GM23338 (cell line): ENCODE measurements around the gene BTN2A1. TPM values are rescaled to one million over a fixed set of nuclear protein-coding genes. Genes with fewer than 3 reads are reported as not detected.

Experiments
- ATAC-seq: fragments of 200-7000 bp; cut with Tn5 transposase; 3 replicates; pipeline ENCODE4 v1.9.1; 2020
- DNase-seq: peaks from one replicate; pipeline ENCODE4 v3.0.0-alpha.2; 2015; ENCODE audit warnings: low spot score
- H2AFZ ChIP-seq: fragments of 200-600 bp; sonication (generic); 2 replicates; pipeline ENCODE4 v1.8.0; 2016; ENCODE audit warnings: antibody characterized with exemption, mild to moderate bottlenecking, moderate library complexity
- H3F3A ChIP-seq: fragments of 200-600 bp; sonication (generic); replicated peaks from 2 replicates; pipeline ENCODE4 v1.8.0; 2017; ENCODE audit warnings: antibody characterized with exemption, mixed run types, low read depth
- H3K27ac ChIP-seq: fragments of 200-600 bp; sonication (generic); 2 replicates; pipeline ENCODE4 v1.6.1; 2016; ENCODE audit warnings: low read depth
- H3K27me3 ChIP-seq: fragments of 200-600 bp; sonication (generic); 2 replicates; pipeline ENCODE4 v1.8.0; 2016; ENCODE audit warnings: mild to moderate bottlenecking, mixed run types, moderate library complexity; ENCODE audit not compliant: insufficient read depth
- H3K36me3 ChIP-seq: fragments of 200-600 bp; sonication (generic); 2 replicates; pipeline ENCODE4 v1.8.0; 2016; ENCODE audit warnings: mild to moderate bottlenecking; ENCODE audit not compliant: insufficient read depth
- H3K4me1 ChIP-seq: fragments of 200-600 bp; sonication (generic); 2 replicates; pipeline ENCODE4 v1.8.0; 2016; ENCODE audit warnings: mild to moderate bottlenecking, moderate library complexity; ENCODE audit not compliant: insufficient read depth
- H3K4me2 ChIP-seq: fragments of 200-600 bp; sonication (generic); 2 replicates; pipeline ENCODE4 v1.7.1; 2017; ENCODE audit warnings: mixed run types
- H3K4me3 ChIP-seq: fragments of 200-600 bp; sonication (generic); 2 replicates; pipeline ENCODE4 v1.6.1; 2016; ENCODE audit warnings: mixed run types
- H3K79me2 ChIP-seq: fragments of 200-600 bp; sonication (generic); replicated peaks from 2 replicates; pipeline ENCODE4 v1.8.0; 2017; ENCODE audit warnings: mild to moderate bottlenecking; ENCODE audit not compliant: insufficient read depth
- H3K9me2 ChIP-seq: fragments of 200-600 bp; sonication (generic); 2 replicates; pipeline ENCODE4 v1.8.0; 2017; ENCODE audit not compliant: insufficient read depth
- H4K20me1 ChIP-seq: fragments of 200-600 bp; sonication (generic); replicated peaks from 2 replicates; pipeline ENCODE4 v1.8.0; 2017; ENCODE audit warnings: mild to moderate bottlenecking; ENCODE audit not compliant: insufficient read depth
- H3K27ac Mint-ChIP-seq: 2 replicates; pipeline ENCODE4 v1.8.0; 2020; ENCODE audit warnings: inconsistent platforms, mild to moderate bottlenecking, moderate library complexity, mixed read lengths
- H3K27me3 Mint-ChIP-seq: 3 replicates; pipeline ENCODE4 v1.8.0; 2022; ENCODE audit warnings: low read depth, mild to moderate bottlenecking, moderate library complexity, mixed read lengths, inconsistent platforms; ENCODE audit not compliant: insufficient read depth, poor library complexity
- H3K36me3 Mint-ChIP-seq: 3 replicates; pipeline ENCODE4 v1.8.0; 2021; ENCODE audit warnings: low read depth, mild to moderate bottlenecking, inconsistent platforms, moderate library complexity, mixed read lengths
- H3K4me1 Mint-ChIP-seq: 3 replicates; pipeline ENCODE4 v1.8.0; 2020; ENCODE audit warnings: mild to moderate bottlenecking, inconsistent platforms, mixed read lengths
- H3K4me3 Mint-ChIP-seq: 3 replicates; pipeline ENCODE4 v1.8.0; 2021; ENCODE audit warnings: moderate library complexity, mild to moderate bottlenecking, inconsistent platforms, mixed read lengths
- H3K9me3 Mint-ChIP-seq: 3 replicates; pipeline ENCODE4 v1.8.0; 2020; ENCODE audit warnings: moderate library complexity, mild to moderate bottlenecking, inconsistent platforms, mixed read lengths
- CREB1 ChIP-seq: fragments of 250-450 bp; sonication (Bioruptor Pico); IDR thresholded peaks from 2 replicates; pipeline ENCODE4 v1.5.0; 2020; ENCODE audit warnings: low read depth, mild to moderate bottlenecking, moderate library complexity
- EZH2 ChIP-seq: fragments of 200-600 bp; sonication (generic); IDR thresholded peaks from one replicate; pipeline ENCODE4 v1.8.0; 2017; ENCODE audit warnings: antibody characterized with exemption, mild to moderate bottlenecking, low read depth; ENCODE audit not compliant: unreplicated experiment
- EZH2phosphoT487 ChIP-seq: fragments of 200-600 bp; sonication (generic); IDR thresholded peaks from one replicate; pipeline ENCODE4 v1.8.1; 2018; ENCODE audit warnings: antibody characterized with exemption; ENCODE audit not compliant: unreplicated experiment
- JUNB ChIP-seq: IDR thresholded peaks from one replicate; pipeline ENCODE4 v1.6.1; 2016; ENCODE audit warnings: antibody characterized with exemption; ENCODE audit not compliant: unreplicated experiment
- NANOG ChIP-seq: IDR thresholded peaks from 2 replicates; pipeline ENCODE4 v1.6.1; 2016; ENCODE audit warnings: antibody characterized with exemption, borderline replicate concordance
- POLR2AphosphoS5 ChIP-seq: IDR thresholded peaks from 2 replicates; pipeline ENCODE4 v1.6.1; 2016; ENCODE audit warnings: antibody characterized with exemption, low read depth
- STAT1 ChIP-seq: IDR thresholded peaks from one replicate; pipeline ENCODE4 v1.6.1; 2016; ENCODE audit warnings: antibody characterized with exemption; ENCODE audit not compliant: unreplicated experiment
- ZNF114 ChIP-seq: fragments of 250-450 bp; sonication (Bioruptor Pico); IDR thresholded peaks from 2 replicates; pipeline ENCODE4 v1.5.0; 2020; ENCODE audit warnings: mild to moderate bottlenecking, moderate library complexity
- ZNF331 ChIP-seq: fragments of 250-450 bp; sonication (Bioruptor Pico); IDR thresholded peaks from 2 replicates; pipeline ENCODE4 v1.5.0; 2020; ENCODE audit warnings: low read depth, mild to moderate bottlenecking, moderate library complexity
- polyA plus RNA-seq: library from polyadenylated mRNA; unstranded; fragments of >200 nt; fragmentation: Nextera tagmentation; extraction: Ambion mirVana; gene quantifications from 2 replicates; pipeline ENCODE4 v1.2.1, GENCODE V29; 2016
- total RNA-seq: library from RNA; depleted of rRNA; stranded (reverse); fragments of >200 nt; shearing (Covaris generic); gene quantifications from 2 replicates; pipeline ENCODE4 v1.2.3, GENCODE V29; 2014
- TF ChIP-seq, protein P1 (sequence below): fragments of 250-450 bp; sonication (Bioruptor Pico); IDR thresholded peaks from 2 replicates; pipeline ENCODE4 v1.5.0; 2020; ENCODE audit warnings: mild to moderate bottlenecking, moderate library complexity
- TF ChIP-seq, protein P2 (sequence below), 2 experiments: fragments of 200-600 bp in 1 of 2; sonication (generic) in 1 of 2; conservative IDR thresholded peaks; 2 replicates each; pipeline versions ENCODE4 v1.5.1 to v1.6.1; 2016 to 2017; ENCODE audit warnings: antibody characterized with exemption in 2 of 2, low read depth in 2 of 2, mild to moderate bottlenecking in 2 of 2, moderate library complexity in 1 of 2
- TF ChIP-seq, protein P3 (sequence below): IDR thresholded peaks from 2 replicates; pipeline ENCODE4 v1.6.1; 2016; ENCODE audit warnings: antibody characterized with exemption
- TF ChIP-seq, protein P4 (sequence below): IDR thresholded peaks from one replicate; pipeline ENCODE4 v1.6.1; 2018; ENCODE audit warnings: antibody characterized with exemption; ENCODE audit not compliant: unreplicated experiment

Gene BTN2A1
- total and polyA plus RNA-seq, 2 experiments from 2014 or later = 6.3 to 7.0 TPM

DNA sequence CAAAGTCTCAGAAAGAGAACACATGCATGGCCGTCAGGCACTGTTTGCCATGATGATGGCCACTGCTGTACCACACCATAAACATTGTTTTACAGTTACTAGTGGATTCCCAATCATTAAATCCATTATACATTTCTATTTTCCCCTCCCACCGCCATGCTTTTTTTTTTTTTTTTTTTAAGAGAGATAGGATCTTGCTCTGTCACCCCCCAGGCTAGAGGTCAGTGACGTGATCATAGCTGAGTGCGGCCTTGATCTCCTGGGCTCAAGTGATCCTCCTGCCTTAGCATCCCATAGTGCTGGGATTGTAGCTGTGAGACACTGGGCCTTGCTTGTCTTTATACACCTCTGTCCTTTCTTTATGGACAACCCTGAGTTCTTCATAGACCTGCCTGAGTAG, 21.7 kb upstream of the BTN2A1 start:
- H3K4me3 Mint-ChIP-seq = no peak overlapping the region
- no peak overlapping the region for H3K4me2 ChIP-seq
- peaks cover 4% of the 10 kb centered on the region; the same call in 1 of the 2 replicates for H3K9me2 ChIP-seq
- H3K4me1 Mint-ChIP-seq = no peaks in the 10 kb centered on the region
- H3K79me2 ChIP-seq = no peaks in the 10 kb centered on the region
- no peaks in the 10 kb centered on the region for H4K20me1 ChIP-seq
- peaks cover 3% of the 10 kb centered on the region for H3K27me3 Mint-ChIP-seq
- H3K36me3 ChIP-seq = no peaks in the 10 kb centered on the region
- H3K36me3 Mint-ChIP-seq = peaks cover 39% of the 10 kb centered on the region
- H3F3A ChIP-seq = no peaks in the 10 kb centered on the region
- H3K4me1 ChIP-seq = no peaks in the 10 kb centered on the region
- TF ChIP-seq, protein P1, sequence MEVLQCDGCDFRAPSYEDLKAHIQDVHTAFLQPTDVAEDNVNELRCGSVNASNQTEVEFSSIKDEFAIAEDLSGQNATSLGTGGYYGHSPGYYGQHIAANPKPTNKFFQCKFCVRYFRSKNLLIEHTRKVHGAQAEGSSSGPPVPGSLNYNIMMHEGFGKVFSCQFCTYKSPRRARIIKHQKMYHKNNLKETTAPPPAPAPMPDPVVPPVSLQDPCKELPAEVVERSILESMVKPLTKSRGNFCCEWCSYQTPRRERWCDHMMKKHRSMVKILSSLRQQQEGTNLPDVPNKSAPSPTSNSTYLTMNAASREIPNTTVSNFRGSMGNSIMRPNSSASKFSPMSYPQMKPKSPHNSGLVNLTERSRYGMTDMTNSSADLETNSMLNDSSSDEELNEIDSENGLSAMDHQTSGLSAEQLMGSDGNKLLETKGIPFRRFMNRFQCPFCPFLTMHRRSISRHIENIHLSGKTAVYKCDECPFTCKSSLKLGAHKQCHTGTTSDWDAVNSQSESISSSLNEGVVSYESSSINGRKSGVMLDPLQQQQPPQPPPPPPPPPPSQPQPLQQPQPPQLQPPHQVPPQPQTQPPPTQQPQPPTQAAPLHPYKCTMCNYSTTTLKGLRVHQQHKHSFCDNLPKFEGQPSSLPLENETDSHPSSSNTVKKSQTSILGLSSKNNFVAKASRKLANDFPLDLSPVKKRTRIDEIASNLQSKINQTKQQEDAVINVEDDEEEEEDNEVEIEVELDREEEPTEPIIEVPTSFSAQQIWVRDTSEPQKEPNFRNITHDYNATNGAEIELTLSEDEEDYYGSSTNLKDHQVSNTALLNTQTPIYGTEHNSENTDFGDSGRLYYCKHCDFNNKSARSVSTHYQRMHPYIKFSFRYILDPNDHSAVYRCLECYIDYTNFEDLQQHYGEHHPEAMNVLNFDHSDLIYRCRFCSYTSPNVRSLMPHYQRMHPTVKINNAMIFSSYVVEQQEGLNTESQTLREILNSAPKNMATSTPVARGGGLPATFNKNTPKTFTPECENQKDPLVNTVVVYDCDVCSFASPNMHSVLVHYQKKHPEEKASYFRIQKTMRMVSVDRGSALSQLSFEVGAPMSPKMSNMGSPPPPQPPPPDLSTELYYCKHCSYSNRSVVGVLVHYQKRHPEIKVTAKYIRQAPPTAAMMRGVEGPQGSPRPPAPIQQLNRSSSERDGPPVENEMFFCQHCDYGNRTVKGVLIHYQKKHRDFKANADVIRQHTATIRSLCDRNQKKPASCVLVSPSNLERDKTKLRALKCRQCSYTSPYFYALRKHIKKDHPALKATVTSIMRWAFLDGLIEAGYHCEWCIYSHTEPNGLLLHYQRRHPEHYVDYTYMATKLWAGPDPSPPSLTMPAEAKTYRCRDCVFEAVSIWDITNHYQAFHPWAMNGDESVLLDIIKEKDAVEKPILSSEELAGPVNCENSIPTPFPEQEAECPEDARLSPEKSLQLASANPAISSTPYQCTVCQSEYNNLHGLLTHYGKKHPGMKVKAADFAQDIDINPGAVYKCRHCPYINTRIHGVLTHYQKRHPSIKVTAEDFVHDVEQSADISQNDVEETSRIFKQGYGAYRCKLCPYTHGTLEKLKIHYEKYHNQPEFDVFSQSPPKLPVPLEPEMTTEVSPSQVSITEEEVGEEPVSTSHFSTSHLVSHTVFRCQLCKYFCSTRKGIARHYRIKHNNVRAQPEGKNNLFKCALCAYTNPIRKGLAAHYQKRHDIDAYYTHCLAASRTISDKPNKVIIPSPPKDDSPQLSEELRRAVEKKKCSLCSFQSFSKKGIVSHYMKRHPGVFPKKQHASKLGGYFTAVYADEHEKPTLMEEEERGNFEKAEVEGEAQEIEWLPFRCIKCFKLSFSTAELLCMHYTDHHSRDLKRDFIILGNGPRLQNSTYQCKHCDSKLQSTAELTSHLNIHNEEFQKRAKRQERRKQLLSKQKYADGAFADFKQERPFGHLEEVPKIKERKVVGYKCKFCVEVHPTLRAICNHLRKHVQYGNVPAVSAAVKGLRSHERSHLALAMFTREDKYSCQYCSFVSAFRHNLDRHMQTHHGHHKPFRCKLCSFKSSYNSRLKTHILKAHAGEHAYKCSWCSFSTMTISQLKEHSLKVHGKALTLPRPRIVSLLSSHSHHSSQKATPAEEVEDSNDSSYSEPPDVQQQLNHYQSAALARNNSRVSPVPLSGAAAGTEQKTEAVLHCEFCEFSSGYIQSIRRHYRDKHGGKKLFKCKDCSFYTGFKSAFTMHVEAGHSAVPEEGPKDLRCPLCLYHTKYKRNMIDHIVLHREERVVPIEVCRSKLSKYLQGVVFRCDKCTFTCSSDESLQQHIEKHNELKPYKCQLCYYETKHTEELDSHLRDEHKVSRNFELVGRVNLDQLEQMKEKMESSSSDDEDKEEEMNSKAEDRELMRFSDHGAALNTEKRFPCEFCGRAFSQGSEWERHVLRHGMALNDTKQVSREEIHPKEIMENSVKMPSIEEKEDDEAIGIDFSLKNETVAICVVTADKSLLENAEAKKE (CRISPR knock-in tag) = no peak
- TF ChIP-seq STAT1 (no peak), ZNF331 (CRISPR knock-in tag) (no peak), ZNF114 (no peak), CREB1 (CRISPR knock-in tag) (no peak), JUNB (no peak), POLR2AphosphoS5 (no peak), EZH2phosphoT487 (no peak), EZH2 (no peak), NANOG (no peak)
- TF ChIP-seq, protein P2, sequence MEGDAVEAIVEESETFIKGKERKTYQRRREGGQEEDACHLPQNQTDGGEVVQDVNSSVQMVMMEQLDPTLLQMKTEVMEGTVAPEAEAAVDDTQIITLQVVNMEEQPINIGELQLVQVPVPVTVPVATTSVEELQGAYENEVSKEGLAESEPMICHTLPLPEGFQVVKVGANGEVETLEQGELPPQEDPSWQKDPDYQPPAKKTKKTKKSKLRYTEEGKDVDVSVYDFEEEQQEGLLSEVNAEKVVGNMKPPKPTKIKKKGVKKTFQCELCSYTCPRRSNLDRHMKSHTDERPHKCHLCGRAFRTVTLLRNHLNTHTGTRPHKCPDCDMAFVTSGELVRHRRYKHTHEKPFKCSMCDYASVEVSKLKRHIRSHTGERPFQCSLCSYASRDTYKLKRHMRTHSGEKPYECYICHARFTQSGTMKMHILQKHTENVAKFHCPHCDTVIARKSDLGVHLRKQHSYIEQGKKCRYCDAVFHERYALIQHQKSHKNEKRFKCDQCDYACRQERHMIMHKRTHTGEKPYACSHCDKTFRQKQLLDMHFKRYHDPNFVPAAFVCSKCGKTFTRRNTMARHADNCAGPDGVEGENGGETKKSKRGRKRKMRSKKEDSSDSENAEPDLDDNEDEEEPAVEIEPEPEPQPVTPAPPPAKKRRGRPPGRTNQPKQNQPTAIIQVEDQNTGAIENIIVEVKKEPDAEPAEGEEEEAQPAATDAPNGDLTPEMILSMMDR (conservative IDR thresholded peaks at IDR 0.05; ENCODE audit: low read depth in 2 of 2) = no peak
- TF ChIP-seq, protein P3, sequence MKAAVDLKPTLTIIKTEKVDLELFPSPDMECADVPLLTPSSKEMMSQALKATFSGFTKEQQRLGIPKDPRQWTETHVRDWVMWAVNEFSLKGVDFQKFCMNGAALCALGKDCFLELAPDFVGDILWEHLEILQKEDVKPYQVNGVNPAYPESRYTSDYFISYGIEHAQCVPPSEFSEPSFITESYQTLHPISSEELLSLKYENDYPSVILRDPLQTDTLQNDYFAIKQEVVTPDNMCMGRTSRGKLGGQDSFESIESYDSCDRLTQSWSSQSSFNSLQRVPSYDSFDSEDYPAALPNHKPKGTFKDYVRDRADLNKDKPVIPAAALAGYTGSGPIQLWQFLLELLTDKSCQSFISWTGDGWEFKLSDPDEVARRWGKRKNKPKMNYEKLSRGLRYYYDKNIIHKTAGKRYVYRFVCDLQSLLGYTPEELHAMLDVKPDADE = no peak
- TF ChIP-seq, protein P4, sequence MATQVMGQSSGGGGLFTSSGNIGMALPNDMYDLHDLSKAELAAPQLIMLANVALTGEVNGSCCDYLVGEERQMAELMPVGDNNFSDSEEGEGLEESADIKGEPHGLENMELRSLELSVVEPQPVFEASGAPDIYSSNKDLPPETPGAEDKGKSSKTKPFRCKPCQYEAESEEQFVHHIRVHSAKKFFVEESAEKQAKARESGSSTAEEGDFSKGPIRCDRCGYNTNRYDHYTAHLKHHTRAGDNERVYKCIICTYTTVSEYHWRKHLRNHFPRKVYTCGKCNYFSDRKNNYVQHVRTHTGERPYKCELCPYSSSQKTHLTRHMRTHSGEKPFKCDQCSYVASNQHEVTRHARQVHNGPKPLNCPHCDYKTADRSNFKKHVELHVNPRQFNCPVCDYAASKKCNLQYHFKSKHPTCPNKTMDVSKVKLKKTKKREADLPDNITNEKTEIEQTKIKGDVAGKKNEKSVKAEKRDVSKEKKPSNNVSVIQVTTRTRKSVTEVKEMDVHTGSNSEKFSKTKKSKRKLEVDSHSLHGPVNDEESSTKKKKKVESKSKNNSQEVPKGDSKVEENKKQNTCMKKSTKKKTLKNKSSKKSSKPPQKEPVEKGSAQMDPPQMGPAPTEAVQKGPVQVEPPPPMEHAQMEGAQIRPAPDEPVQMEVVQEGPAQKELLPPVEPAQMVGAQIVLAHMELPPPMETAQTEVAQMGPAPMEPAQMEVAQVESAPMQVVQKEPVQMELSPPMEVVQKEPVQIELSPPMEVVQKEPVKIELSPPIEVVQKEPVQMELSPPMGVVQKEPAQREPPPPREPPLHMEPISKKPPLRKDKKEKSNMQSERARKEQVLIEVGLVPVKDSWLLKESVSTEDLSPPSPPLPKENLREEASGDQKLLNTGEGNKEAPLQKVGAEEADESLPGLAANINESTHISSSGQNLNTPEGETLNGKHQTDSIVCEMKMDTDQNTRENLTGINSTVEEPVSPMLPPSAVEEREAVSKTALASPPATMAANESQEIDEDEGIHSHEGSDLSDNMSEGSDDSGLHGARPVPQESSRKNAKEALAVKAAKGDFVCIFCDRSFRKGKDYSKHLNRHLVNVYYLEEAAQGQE = no peak
- ATAC-seq (no peak), DNase-seq (no peak)
- H2AFZ ChIP-seq = no peak overlapping the region
- H3K27me3 ChIP-seq = no peaks in the 10 kb centered on the region
- peaks cover 19% of the 10 kb centered on the region for H3K9me3 Mint-ChIP-seq
- H3K27ac Mint-ChIP-seq = no peak overlapping the region
- H3K27ac ChIP-seq = no peak overlapping the region
- no peak overlapping the region for H3K4me3 ChIP-seq
